NCI-H2171 (cell line): ENCODE results near the gene DES.

Experiments used
- DNase-seq: peaks from one replicate; lab custom pipeline; 2025; lab: John Stamatoyannopoulos, UW

Gene DES

DNA sequence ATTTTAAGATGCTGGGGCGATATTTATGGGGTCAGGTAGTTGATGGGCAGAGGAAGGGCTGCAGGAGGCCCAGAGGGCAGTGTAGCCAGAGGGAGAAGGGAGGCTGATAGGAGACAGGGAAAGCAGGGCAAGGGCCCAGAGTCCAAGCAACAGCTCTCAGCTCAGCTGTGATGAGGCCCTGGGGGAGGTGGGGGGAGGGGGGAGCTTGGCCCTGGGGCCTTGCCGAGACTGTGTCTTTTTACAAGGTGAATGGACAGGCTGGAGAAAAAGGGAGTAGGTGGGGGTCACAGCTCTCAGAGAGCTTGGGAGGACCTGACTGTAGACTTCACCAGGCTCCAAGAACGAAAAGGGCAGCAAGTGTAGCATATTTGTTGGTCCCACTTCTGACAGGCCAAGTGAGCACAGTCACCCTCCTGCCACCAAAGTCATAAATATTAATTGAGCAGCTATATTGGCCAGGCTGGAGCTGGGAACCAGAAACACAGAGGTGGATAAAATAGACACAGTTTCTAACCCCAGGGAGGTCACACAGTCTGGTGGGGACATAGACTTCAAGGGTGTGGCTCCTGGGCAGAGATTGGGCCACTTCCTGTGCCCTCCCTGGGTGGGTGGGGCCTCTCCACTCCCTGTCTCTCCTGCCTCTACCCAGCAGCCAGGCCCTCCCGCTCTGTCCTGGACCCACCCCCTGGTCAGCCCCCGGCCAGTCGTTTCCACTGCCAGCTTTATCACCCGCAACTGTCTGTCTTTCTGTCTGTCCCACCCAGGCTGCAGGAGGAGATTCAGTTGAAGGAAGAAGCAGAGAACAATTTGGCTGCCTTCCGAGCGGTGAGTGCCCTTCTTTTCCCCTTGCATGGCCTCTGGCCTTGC, 1.4 kb downstream of the DES start:
- DNase-seq = no peak

DNA sequence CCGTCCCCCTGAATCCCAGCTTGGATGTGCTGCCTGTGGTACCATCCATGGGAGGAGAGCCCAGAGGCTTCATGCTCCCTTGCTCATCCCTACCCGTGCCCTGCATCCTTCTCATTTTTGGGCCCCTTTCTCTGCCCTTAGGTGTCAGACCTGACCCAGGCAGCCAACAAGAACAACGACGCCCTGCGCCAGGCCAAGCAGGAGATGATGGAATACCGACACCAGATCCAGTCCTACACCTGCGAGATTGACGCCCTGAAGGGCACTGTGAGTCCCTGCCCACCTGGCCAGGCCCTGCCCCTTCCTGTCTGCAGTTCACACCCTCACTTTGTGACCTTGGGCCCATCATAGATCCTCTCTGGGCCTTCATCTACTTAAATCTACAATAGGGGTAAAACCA, 2.5 kb downstream of the DES start:
- DNase-seq = no peak

DNA sequence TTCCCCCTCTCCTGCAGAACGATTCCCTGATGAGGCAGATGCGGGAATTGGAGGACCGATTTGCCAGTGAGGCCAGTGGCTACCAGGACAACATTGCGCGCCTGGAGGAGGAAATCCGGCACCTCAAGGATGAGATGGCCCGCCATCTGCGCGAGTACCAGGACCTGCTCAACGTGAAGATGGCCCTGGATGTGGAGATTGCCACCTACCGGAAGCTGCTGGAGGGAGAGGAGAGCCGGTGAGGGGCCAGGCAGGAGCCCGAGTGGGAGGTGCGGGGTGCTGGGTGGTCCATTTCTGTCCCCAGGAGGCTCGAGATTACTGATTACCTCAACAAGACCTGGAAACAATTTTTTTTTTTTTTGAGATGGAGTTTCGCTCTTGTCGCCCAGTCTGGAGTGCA, 3.1 kb downstream of the DES start:
- DNase-seq = no peak

DNA sequence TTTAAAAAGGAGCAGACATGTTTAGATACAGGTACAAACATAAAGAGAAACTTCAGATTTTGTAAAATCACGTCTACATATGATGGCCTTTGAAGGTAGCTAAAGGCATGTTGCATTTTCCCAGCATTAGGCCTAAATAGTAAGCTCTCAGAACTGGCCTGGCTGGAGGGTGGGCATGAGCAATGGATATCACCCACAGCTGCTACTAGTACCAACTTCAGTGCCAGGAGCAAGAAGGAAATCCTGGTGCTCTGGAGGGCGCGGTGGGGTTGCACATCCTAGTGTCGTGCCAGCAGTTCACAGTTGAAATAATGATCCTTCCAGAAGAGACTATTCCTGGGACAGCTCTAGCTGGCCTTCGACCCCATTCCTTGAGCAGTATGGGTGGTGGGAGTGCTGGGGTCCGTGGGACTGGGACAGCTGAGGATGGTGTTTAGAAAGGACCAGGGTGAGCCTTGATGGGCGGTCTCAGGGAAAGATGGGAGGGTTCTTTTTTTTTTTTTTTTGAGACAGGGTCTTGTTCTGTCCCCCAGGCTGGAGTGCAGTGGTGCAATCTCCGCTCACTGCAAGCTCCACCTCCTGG, 4.9 kb downstream of the DES start:
- DNase-seq = no peak

DNA sequence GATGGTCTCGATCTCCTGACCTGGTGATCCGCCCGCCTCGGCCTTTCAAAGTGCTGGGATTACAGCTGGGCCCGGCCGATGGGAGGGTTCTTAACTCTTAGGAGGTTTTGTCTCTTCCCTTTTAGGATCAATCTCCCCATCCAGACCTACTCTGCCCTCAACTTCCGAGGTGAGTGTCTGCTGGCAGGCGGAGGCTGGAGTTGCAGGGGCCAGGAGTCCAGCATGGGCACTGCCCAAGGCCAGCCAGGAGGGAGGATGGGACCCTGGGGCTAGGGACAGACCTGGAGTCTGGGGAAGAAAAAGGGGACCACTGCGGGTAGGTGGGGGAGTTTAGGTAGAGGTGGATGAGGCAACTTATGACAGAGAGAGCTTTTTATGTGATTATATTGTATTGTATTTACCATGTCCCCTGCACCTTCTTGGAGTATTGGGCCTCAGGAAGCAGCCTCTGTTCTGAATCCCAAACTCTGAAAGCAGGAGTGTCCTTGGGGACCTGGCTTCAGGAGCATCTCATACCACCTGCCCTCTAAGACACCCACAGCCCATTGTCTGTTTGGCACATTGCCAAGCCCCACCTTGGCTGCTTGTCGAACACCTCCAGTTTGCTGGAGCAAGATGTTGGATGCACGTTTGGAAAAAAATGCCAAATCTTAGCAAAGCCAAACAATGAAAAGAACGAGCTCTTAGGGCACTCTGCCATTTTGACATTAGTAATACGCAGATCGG, 5.6 kb downstream of the DES start:
- peak; percentile 61 for DNase-seq

DNA sequence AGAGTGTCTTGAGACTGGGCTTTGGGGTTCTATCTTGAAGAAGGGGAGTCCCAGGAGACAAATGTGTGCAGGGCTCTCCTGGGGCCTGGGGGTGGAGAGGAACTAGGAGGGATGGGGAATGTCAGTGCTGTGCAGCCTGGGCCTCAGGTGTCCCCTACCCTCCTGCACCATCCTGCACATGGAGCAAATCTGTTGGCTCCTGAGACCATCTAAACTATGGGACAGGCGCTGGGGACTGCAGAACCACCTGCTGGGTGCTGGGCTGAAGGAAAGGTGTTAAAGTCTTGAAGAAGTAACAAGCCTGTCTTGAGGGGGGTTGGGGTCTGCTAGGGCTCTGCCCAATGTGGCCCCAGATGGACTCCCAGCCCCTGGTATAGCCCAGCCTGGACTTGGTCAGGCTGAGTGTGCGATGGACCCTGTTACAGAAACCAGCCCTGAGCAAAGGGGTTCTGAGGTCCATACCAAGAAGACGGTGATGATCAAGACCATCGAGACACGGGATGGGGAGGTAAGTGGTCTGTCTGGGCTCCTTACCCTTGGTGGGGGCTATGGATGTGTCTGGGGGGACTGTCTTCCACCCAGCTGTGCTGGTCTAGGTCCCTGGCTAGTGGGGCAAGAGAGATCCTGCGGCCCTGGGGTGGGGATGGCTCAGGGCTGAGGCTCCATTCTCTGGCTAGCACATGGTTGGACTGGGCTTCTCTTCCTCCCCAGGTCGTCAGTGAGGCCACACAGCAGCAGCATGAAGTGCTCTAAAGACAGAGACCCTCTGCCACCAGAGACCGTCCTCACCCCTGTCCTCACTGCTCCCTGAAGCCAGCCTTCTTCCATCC, 7.3 kb downstream of the DES start:
- no peak for DNase-seq

DNA sequence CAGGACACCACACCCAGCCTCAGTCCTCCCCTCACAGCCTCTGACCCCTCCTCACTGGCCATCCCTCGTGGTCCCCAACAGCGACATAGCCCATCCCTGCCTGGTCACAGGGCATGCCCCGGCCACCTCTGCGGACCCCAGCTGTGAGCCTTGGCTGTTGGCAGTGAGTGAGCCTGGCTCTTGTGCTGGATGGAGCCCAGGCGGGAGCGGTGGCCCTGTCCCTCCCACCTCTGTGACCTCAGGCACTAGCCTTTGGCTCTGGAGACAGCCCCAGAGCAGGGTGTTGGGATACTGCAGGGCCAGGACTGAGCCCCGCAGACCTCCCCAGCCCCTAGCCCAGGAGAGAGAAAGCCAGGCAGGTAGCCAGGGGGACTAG, 7.9 kb downstream of the DES start:
- DNase-seq = no peak

DNA sequence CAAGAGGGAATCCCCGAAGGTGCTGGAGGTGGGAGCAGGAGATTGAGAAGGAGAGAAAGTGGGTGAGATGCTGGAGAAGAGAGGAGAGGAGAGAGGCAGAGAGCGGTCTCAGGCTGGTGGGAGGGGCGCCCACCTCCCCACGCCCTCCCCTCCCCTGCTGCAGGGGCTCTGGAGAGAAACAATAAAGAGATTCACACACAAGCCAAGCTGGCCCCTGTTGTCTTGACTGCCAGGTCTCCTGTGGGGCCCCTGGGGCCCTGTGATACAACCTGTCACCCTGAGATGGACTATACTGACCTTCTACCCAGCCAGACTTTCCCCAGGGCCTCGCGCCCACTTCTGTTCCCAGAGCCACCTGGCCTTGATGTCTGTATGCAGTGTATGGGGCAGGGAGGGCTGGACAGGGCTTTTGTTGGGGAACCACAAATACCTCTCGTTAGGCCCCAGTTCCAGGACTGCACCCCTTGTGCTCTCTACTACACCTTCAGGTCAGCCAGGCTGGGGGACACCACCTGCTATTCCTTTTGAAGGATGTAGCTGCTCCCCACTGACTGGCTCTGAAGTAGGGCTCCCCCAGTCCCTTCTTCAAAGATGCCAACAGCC, 8.5 kb downstream of the DES start:
- DNase-seq = no peak

DNA sequence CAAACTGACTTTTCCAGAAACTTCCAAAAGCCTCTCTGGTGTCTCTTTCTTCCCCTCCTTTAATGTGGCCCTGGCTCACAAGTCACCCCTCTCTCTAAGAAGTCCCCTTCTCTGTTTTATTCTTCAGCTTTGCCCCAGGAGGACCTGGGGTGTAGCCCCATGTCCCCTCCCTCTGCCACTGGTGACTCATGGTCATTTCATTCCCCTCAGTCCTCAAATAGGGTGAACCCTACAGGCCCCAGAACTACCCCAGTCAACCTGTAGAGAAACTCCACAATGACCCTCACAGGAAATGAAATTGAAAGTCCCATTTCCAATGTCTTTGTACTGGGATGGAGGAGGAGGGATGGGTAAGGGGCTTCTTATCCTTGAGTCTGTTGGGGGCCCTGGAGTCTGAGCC, 10.3 kb downstream of the DES start:
- no peak for DNase-seq

DNA sequence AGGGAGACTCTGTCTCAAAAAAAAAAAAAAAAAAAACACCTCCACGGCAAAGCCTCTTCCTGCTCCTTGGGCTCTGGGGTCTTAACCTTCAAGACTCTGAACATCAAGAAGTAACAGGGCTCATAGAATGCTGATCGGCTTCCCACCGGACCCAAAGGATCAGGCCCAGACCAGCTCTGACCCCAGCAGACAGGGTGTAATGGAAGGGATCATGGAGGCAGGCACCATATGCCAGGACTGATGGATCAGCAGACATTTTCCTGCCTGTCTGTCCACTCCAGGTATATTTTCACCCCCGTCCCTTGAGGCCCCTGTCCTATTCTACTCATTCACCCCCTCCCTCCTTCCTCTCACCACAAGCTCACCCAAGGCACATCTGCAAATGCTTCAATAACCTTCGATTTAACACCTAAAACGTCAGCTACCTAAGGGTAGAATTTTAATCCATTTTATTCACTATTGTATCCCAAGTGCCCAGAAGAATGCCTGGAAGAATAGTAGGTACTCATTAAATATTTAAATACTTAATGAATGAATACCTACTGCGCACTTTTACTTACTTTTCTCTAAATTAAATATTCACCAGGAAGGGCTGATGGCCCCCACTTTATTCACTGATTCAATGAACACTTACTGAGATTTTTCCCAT, 11.9 kb downstream of the DES start:
- DNase-seq = no peak

DNA sequence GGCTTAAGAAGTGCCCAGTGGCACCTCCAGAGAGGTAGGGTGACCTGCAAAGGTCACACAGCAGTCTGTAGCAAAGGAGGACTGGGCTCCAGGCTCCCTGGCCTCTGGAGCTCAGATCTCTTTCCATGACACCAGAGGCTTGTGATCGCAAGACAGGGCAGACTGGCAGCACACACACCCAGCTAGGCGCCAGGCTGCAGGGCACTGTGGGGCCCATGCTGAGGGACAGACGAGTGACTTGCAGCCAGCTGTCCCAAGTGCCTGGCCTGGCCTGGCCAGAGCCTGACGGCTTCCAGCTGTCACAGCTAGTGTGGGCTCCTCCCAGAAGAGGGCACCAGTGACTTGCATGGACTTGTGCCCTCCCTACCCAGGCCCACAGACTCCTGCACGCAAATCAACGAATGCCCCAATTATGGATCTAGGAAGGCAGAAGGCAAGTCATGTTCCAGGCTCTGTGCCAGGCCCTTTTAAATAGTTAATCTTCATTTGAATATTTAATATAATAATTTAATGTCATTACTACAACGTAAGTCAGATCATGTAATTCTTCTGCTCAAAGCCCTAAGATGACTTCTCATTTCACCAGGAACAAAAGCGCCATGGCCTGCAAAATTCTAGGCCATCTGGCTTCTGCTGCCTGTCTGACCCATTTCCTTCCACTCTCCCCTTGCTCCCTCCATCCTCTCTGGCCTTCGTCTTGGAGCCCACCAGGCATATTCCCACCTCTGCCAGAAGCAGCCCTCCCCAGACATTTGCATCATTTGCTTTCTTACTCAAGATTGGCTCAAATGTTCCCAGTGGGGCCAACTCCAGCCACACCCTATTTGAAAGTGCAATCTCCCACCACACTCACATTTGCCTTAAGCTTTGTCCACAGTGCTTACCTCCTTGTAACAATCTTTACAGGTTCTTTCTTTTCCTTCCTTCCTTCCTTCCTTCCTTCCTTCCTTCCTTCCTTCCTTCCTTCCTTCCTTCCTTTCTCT, 12.7 kb downstream of the DES start:
- peak; percentile 17 for DNase-seq

DNA sequence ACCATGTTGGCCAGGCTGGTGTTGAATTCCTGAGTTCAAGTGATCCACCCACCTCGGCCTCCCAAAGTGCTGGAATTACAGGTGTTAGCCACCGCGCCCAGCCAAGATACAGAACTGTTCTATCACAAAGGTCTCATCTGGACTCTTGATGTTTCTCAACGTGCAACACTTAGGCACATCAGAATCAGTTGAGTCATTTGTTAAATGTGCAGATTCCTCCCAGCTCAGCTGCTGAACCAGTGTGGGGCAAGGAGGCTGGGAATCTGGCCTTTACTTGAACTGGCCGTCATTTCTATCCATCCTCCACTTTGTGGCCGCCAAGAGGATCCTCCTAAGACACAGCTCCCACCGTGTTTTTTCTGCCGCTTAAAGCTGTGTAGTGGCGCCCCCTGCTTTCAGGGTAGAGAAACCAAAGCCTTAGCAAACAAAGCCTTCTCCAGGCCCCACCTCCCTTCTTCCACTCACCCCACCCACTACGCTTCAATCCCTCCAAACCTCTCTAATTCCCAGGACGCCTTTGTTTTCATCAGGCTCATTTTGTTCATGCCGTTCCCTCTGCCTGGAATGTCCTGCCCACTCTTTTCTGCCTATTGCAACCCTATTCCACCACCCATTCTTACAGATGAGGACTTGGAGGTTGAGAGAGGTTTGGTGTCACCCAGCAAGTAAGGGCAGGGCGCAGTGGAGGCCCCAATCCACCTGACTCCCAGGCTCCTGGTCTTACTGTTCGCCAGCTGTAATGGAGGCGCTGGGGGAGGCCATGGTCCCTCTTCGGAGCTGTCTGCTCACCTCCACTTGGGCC, 15.7 kb downstream of the DES start:
- no peak for DNase-seq

DNA sequence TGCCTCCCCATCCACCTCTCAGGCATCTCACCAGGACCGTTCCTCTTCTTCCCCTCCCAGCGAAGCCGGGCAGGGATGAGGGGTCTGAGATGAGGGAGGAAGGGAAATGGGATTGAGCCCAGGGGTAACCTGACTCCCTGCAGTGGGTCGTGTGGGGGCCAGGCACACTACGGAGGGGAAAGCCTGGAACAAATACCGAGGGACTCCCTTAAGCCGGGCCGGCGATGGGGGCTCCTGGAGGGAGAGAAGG, 16.2 kb downstream of the DES start:
- DNase-seq = no peak

DNA sequence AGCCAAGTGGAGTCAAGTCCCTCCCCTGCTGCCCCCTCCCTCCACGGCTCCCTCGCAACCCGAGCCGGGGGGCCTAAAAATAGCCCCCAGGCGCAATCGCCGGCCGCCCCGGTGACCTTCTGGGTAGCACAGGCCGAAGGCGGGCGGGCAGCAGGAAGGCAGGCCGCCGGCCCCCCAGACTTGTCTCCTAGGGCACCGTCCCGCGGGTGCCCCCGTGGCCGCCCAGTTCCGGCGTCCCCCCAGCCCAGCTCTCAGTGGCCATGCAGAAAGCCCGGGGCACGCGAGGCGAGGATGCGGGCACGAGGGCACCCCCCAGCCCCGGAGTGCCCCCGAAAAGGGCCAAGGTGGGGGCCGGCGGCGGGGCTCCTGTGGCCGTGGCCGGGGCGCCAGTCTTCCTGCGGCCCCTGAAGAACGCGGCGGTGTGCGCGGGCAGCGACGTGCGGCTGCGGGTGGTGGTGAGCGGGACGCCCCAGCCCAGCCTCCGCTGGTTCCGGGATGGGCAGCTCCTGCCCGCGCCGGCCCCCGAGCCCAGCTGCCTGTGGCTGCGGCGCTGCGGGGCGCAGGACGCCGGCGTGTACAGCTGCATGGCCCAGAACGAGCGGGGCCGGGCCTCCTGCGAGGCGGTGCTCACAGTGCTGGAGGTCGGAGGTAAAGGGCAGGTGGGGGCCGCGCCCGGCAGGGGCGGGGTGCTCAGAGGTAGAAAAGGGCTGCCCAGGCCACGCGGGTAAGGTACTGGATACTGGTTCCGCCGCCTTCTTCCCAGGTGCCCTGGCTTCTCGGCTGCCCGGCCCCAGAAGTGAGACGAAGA, 16.7 kb downstream of the DES start, which contains the start of gene SPEG:
SPEG (plus strand) TSS at position 126 of the 808 bp plus-strand sequence; CDS start at position 261, 135 bp downstream.
- no peak for DNase-seq

DNA sequence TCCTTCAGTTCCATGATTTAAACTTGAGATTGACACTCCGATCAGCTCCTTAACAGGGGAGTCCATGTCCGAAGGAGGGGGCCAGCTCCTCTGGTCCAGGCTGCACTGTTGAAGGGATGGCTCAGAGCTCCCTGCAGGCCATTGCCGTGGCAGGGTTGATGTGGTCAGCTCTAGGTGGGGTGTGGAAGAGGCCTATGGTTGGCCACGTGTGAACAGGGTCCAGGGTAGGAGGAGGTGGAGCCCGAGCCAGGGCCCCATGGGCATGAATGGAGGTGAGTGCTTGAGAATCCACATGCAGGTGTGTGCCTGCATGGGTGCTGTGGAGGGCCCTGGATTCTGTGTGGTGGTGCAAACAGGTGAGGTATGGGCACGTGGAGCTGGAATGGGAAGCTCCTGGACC, 17.5 kb downstream of the DES start:
- no peak for DNase-seq

DNA sequence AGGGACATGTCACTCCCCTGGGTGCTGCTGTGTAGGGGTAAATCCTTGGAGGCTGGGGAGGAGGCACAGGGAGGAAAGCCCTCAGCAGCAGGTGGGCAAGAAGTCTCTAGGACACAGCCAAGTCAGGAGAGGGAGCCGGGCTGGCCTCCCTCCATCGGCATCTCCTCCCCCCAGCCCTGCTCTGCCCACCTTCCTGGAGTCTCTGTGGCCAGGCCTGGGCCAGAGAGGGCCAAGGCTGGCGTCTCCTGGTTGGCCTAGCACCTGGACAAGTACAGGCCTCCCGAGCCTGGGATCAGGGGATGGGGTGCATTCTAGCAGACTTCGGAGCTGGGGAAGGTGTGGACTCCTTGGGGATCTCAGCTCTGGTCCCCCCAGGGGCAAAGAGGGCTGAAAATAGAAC, 18.3 kb downstream of the DES start:
- no peak for DNase-seq

DNA sequence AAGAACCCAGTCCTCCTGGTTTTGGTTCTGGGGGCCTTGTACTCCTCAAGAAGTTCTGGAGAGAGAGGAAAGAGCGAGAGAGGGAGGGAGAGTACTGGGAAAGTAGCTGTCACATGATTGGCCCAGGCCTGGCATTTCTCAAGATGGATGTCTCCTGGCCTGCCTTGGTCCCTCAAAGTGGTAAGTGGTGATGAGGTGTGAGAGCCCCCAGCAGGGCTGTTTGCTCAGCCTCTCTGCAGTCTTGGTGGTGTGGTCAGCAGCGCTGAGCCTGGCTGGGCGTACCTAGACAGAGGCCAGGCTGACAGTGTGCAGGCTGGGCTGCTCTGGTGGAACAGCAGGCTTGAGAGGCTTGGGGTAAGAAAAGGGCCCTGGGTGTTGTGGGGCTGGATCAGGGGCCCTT, 19.0 kb downstream of the DES start:
- DNase-seq = no peak

DNA sequence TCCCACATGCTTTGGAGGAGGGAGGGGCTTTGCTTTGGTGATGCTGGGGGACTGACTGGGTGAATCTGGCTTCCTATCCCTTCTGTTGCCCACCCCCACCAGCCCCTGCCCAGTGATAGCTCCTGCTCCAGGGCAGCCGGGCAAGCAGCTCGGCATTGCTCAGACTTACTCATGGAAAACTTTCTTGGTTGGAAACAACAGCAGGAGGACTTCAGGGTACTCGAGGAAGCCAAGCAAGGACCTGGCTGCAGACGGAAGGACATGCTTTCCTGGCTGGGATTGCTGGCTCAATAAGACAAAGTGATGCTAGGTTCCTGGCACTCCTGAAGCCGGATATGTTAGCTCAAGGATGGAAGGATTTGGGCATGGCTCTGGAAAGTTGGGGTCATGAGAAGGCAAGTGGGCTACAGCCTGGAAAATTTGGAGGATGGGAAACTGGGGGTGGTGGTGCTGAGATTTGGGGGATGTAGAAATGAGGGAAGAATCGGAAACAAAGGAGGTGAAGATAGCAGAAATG, 19.6 kb downstream of the DES start:
- DNase-seq = no peak
